T-helper 2 cell (primary cell): ENCODE measurements around the gene PDZK1IP1.
"Not testable (repeated sequence)": the region's sequence is repeated elsewhere in the genome, so short reads cannot be mapped to it uniquely, and the experiment has no call there.

Experiments used
- DNase-seq, 5 experiments: peaks; one replicate each; pipeline versions ENCODE4 v3.0.0 to v3.0.0-alpha.2; 2012 to 2022

Gene PDZK1IP1

GRCh38 chr1:47223921-47224675 is 34.3 kb upstream of the PDZK1IP1 start:
- no peak for DNase-seq

GRCh38 chr1:47223174-47223920 is 33.5 kb upstream of the PDZK1IP1 start:
- DNase-seq, result no peak

DNA sequence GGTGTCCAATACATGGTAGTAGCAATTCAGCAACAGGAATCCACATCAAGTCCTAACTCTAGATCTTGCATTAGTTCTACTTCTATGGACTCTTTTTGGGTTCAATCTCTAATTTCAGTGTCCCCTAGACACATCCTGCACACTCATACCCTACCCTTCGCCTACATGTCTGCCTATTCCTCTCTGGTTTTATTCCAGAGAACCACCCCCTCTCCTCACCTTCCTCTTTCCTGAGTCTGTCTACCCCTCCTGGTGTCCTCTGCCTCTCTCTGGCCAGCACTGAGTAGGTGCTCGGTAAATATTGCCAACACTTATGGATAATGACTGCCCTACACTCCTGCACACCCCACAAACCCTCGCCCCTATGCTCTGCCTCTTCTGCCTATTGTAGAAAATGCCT is 32.6 kb upstream of the PDZK1IP1 start:
- DNase-seq, result no peak

DNA sequence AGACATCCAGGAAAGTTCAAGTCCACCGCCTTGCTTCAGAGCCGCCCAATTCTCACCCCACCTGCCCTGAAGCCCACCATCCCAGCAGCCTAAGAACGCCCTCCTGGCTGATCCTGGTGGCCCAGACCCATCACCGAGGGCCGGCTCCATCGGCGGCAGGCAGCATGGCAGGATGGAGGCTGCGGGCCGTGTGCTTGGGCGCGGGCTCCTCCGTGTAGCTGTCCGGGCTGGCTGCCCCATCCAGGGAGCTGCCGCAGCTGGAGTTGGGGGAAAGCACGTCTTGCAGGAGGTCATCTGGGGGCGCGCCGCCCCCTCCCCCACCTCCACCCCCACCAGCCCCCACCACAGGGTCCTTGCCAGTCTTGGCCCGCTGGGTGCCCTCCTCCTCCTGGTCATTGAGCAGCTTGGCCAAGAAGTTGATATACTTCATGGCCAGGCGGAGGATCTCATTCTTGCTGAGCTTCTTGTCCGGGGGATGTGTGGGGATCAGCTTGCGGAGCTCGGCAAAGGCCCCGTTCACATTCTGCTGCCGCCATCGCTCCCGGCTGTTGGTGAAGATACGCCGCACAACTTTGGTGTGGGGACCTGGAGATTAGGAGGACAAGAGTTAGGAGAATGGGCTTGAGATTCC is 29.9 kb upstream of the PDZK1IP1 start:
- no peak for DNase-seq

- no peak for DNase-seq
Measured at GRCh38 chr1:47219001-47219400, 29.2 kb upstream of the PDZK1IP1 start.

- no peak for DNase-seq
Measured at GRCh38 chr1:47216278-47217059, 26.6 kb upstream of the PDZK1IP1 start.

- no peak for DNase-seq
Measured at GRCh38 chr1:47215713-47216112, 25.9 kb upstream of the PDZK1IP1 start.

GRCh38 chr1:47214549-47214948 is 24.7 kb upstream of the PDZK1IP1 start:
- DNase-seq, result no peak

DNA sequence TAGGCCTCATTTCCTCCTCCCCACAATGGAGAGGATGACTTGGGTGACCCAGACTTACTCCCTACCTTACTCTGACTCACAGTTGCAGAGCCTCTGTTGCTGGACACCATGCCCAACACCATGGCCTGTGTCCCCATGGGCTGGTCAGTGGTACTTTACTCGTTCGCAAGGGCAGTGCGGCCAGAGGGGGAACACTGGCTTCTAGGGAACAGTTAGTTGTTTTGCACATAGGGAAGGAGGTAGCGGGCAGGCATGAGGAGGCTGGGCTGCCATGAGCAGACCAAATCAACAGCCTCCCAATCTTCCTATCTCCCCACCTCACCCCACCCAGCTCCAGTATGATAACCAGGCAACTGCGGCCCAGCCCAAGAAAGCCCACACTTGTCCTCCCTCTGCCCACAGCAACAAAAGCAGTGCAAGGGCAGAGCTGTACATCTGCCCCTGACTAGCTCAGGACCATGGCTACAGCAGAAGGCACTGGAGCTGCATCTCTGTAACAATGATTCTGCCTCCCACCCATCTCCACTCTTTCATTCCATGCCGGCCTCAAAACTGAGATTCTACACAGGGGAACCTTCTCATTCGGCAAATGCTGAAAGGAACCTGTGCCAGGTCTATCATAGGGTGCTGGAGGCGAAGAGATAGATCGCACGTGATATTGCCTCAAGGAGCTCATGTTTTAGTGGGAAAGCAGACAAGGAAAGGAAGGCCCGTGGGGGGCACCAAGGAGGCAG is 23.6 kb upstream of the PDZK1IP1 start:
- no peak for DNase-seq

GRCh38 chr1:47212636-47213229 is 22.9 kb upstream of the PDZK1IP1 start:
- no peak for DNase-seq

- DNase-seq, result no peak
Measured at GRCh38 chr1:47211796-47212269, 22.0 kb upstream of the PDZK1IP1 start.

DNA sequence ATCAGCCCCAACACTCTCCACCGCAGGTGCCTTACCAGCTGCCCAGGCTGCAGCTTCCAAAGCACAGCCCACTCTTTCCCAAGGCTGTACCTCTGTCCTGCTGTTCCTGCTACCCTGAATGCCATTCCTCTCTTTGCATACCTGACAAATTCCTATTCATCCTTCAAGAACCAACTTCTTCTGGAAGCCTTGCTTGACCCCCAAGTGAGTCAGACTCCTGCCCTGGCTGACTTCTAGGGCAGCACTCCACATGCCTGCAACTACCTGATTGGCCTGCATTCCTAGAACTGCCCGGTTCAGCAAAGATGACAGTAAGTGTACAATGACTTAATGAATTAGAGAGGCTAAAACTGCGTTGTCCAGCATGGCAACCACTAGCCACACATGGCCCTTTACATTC is 20.8 kb upstream of the PDZK1IP1 start:
- no peak for DNase-seq

DNA sequence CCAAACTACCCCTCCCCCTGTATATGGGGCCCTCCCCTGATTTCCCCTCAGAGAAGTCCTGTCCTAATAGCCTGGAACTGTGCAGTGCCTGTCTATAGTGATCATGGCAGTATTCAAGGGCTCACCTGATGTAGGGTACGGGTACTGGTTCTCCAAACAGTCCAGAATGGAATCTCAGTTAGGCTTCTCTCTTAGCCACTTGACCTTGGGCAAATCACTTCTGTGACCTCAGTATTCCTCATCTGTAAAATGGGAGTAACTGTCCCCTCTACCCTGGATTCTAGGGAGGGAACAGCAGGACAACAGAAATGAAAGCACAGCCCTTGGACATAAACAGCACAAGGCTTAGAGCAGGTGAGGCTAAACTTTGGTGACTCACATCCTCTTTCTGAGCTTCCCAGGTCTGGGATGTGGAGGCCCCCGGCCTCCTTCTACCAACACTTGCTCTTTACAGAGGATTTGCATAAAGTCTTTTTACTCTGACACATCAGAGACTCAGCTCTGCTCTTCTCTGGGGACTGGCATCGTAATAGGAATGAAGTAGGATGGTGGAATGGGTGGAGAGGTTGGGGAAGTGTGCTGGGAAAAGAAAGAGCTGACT is 20.0 kb upstream of the PDZK1IP1 start:
- DNase-seq, result no peak

DNA sequence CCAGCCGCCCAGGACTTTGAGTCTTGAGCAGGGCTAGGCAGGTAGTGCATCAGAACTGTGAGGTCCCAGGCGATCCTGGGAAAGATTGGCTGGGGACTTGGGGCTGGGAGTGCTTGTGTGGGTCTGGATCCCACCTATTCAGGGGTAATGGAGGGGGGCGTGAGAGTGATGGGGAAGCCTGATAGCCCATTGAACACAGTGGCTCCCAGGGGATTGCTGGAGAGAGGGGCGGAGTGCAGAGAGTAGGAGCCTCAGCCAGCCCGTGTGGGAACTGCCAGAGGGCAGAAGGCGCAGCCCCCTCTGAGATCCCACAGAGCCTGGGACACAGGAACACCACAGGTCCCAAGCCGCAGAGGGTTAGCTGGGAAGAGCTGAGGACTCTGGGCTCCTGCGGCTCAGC is 19.3 kb upstream of the PDZK1IP1 start:
- DNase-seq, result no peak

DNA sequence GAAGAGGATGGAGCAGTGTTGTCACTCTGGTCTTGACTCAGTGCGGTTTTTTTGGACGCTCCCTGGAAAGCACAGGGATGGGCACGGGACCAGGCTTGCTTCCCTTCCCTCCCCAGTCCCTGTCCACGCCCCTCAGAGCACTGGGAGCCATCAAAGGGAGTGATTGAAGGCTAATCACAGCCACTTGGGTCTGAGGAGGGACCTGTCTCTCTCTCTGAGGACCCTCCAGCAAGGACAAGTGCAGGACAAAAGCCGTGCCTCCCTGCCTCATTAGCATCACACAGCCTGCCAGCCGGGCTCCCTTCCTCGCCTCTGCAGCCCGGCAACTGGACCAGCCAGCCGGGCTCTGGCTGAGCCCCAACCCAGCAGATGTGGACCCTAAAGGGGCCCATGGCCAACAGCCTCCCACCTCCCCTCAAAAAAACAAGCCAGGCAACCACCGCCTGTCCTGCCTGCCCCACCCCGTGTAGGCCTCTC is 18.6 kb upstream of the PDZK1IP1 start:
- no peak for DNase-seq

- DNase-seq, result no peak
Measured at GRCh38 chr1:47207803-47208373, 18.1 kb upstream of the PDZK1IP1 start.

GRCh38 chr1:47205918-47206317 is 16.1 kb upstream of the PDZK1IP1 start:
- no peak for DNase-seq

DNA sequence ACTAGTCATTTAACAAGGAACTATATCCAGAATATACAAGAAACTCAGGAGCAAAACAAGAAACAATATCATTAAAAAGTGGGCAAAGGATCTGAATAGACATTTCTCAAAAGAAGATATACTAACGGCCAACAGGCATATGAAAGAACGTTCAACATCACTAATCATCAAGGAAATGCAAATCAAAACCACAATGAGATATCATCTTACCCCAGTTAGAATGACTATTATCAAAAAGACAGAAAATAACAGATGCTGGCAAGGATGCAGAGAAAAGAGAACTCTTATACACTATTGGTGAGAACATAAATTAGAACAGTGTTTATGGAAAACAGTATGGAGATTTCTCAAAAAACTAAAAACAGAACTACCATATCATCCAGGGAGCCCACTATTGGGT is 13.7 kb upstream of the PDZK1IP1 start:
- not testable (repeated sequence) for DNase-seq

DNA sequence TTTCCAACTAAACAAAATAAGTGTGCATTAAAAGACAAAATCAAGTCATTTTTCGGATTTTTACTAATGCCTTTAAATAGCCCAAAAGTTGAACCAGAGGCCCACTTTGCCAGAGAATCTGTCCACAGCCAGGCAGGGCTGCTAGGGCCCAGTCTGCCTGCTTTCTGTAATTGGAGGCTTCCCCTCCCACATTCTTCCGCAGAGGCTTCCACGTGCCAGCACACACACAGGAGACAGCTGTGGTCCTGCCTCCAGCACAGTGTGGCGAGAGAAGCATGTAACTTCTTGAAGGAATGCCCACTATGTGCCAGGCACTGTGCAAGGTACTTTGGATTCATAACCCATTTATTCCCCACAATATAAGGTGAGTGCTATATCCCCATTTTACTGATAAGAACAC is 11.3 kb upstream of the PDZK1IP1 start:
- no peak for DNase-seq

GRCh38 chr1:47198214-47198613 is 8.4 kb upstream of the PDZK1IP1 start:
- DNase-seq, result no peak

- no peak for DNase-seq
Measured at GRCh38 chr1:47196622-47197021, 6.8 kb upstream of the PDZK1IP1 start.
